B cell (primary cell): ENCODE measurements around the gene TOP2A. TPM values are rescaled to one million over a fixed set of nuclear protein-coding genes. Genes with fewer than 3 reads are reported as not detected.
A peak's percentile ranks its signal among the peaks of the same experiment; 100 is the strongest.
"Not testable (repeated sequence)": the region's sequence is repeated elsewhere in the genome, so short reads cannot be mapped to it uniquely, and the experiment has no call there.

ENCODE experiments used
- ATAC-seq: fragments of 200-7000 bp; cut with Tn5 transposase; one replicate; pipeline ENCODE4 v1.10.0; 2021; ENCODE audit warnings: low read depth, mild to moderate bottlenecking, moderate number of reproducible peaks, moderate library complexity
- CTCF ChIA-PET: fragments of 350-600 bp; sonication (Branson Sonifier 250); formaldehyde crosslinking; loops from one replicate; lab custom pipeline; 2021; ENCODE audit warnings: antibody characterized with exemption, inconsistent platforms; lab: Charles Lee
- POLR2A ChIA-PET: fragments of 350-600 bp; sonication (Branson Sonifier 250); formaldehyde crosslinking; loops from one replicate; lab custom pipeline; 2021; ENCODE audit warnings: antibody characterized with exemption; lab: Charles Lee
- DNase-seq: peaks from one replicate; pipeline ENCODE4 v3.0.0; 2013
- H2AFZ ChIP-seq: 2 replicates; pipeline ENCODE4 v1.6.1; 2012; ENCODE audit warnings: mild to moderate bottlenecking, low read depth, low read length; ENCODE audit not compliant: insufficient read depth, poor library complexity, severe bottlenecking
- H3K27ac ChIP-seq, 2 donors: 1 replicate in 1 of 2; 2 replicates in 1 of 2; pipeline ENCODE4 v1.5.1; 2012 to 2013; ENCODE audit warnings: low read length in 2 of 2, mild to moderate bottlenecking in 2 of 2, moderate library complexity in 1 of 2
- H3K27me3 ChIP-seq, 4 experiments: fragments of 200-600 bp in 1 of 4; sonication (generic) in 1 of 4; replicated peaks in 1 of 4; 1 replicate in 2 of 4; 2 replicates in 2 of 4; pipeline versions ENCODE4 v1.6.1 to v1.7.0; 2013 to 2016; ENCODE audit warnings: low read length in 3 of 4, mild to moderate bottlenecking in 2 of 4, mixed read lengths in 1 of 4, moderate library complexity in 1 of 4; ENCODE audit not compliant: insufficient read depth in 4 of 4, control insufficient read depth in 3 of 4; ENCODE audit errors: control extremely low read depth in 1 of 4
- H3K36me3 ChIP-seq, 2 experiments: replicated peaks in 1 of 2; 1 replicate in 1 of 2; 2 replicates in 1 of 2; pipeline versions ENCODE4 v1.6.1 to v1.7.1; 2013; ENCODE audit warnings: low read length in 1 of 2; ENCODE audit not compliant: insufficient read depth in 2 of 2, control insufficient read depth in 1 of 2; ENCODE audit errors: control extremely low read depth in 1 of 2, extremely low read depth in 1 of 2
- H3K4me1 ChIP-seq, 2 donors: fragments of 200-600 bp in 1 of 2; sonication (generic) in 1 of 2; 1 replicate in 1 of 2; 2 replicates in 1 of 2; pipeline versions ENCODE4 v1.5.1 to v1.6.1; 2013 to 2017; ENCODE audit warnings: low read length in 2 of 2; ENCODE audit not compliant: control insufficient read depth in 2 of 2, insufficient read depth in 2 of 2
- H3K4me2 ChIP-seq: replicated peaks from 2 replicates; pipeline ENCODE3; 2012; ENCODE audit warnings: mild to moderate bottlenecking, low read depth, low read length; ENCODE audit not compliant: poor library complexity, severe bottlenecking
- H3K4me3 ChIP-seq, 5 experiments: fragments of 200-600 bp in 1 of 5; sonication (generic) in 1 of 5; 1 replicate in 3 of 5; 2 replicates in 2 of 5; pipeline versions ENCODE4 v1.5.1 to v1.7.0; 2011 to 2016; ENCODE audit warnings: low read length in 4 of 5, mild to moderate bottlenecking in 4 of 5, low read depth in 2 of 5, control low read depth in 1 of 5, moderate library complexity in 1 of 5; ENCODE audit not compliant: insufficient read depth in 1 of 5; ENCODE audit errors: control extremely low read depth in 1 of 5, extremely low read depth in 1 of 5
- H3K79me2 ChIP-seq: fragments of 200-600 bp; sonication (generic); one replicate; pipeline ENCODE4 v1.6.0; 2016; ENCODE audit warnings: low read length; ENCODE audit not compliant: control insufficient read depth, insufficient read depth
- H3K9ac ChIP-seq: fragments of 200-600 bp; sonication (generic); 2 replicates; pipeline ENCODE4 v1.6.1; 2017; ENCODE audit warnings: mild to moderate bottlenecking, low read length, moderate library complexity
- H3K9me3 ChIP-seq, 3 donors: one replicate each; pipeline versions ENCODE4 v1.6.1 to v1.7.1; 2013; ENCODE audit warnings: low read length in 2 of 3; ENCODE audit not compliant: control insufficient read depth in 2 of 3, insufficient read depth in 1 of 3; ENCODE audit errors: control extremely low read depth in 1 of 3
- H4K20me1 ChIP-seq: 2 replicates; pipeline ENCODE4 v1.6.0; 2012; ENCODE audit warnings: mild to moderate bottlenecking, low read length; ENCODE audit not compliant: insufficient read depth, control insufficient read depth, poor library complexity, severe bottlenecking
- H3K27ac Mint-ChIP-seq: one replicate; pipeline ENCODE4 v1.8.0; 2021; ENCODE audit warnings: mixed read lengths
- H3K27me3 Mint-ChIP-seq: one replicate; pipeline ENCODE4 v1.8.0; 2021; ENCODE audit warnings: mixed read lengths
- H3K4me1 Mint-ChIP-seq: one replicate; pipeline ENCODE4 v1.8.0; 2021; ENCODE audit warnings: mixed read lengths
- H3K4me3 Mint-ChIP-seq: one replicate; pipeline ENCODE4 v1.8.0; 2021; ENCODE audit warnings: mixed read lengths
- H3K9me3 Mint-ChIP-seq: one replicate; pipeline ENCODE4 v1.8.0; 2022; ENCODE audit warnings: mixed read lengths; ENCODE audit not compliant: insufficient read depth
- EZH2 ChIP-seq: IDR thresholded peaks from 2 replicates; pipeline ENCODE4 v1.6.1; 2012; ENCODE audit warnings: borderline replicate concordance, low read depth, mild to moderate bottlenecking, moderate library complexity, low read length; ENCODE audit not compliant: insufficient read depth, poor library complexity, severe bottlenecking
- WGBS: methylation state at CpG from one replicate; pipeline ENCODE4 v1.1.5; 2013; ENCODE audit warnings: missing lambda C conversion rate; ENCODE audit not compliant: insufficient coverage; 5-methylcytosine and 5-hydroxymethylcytosine counted together
- intact Hi-C: fragments of 100-400 bp; cut with micrococcal nuclease; formaldehyde crosslinking; loops from one replicate; pipeline ENCODE4 v1.10.0; 2022
- polyA plus RNA-seq: library from polyadenylated mRNA; depleted of rRNA; stranded (reverse); fragments of >200 nt; gene quantifications from 2 replicates; pipeline ENCODE4 v1.2.3, GENCODE V29; 2012
- total RNA-seq, 2 donors: library from RNA; stranded (reverse); fragments of 120-200 nt in 1 of 2; gene quantifications; 1 replicate in 1 of 2; 2 replicates in 1 of 2; pipeline versions ENCODE4 v1.2.3 to v1.2.4, GENCODE V29; 2013 to 2022
- TF ChIP-seq, protein P1 (sequence below): fragments of 200-600 bp; IDR thresholded peaks from one replicate; pipeline ENCODE4 v1.8.0; 2022; ENCODE audit warnings: antibody characterized with exemption, mild to moderate bottlenecking

The TOP2A gene
- total and polyA plus RNA-seq, 2 donors (not counting 1 experiment from before 2014, with no cell fraction given) = 0.36 to 3.1 TPM

DNA sequence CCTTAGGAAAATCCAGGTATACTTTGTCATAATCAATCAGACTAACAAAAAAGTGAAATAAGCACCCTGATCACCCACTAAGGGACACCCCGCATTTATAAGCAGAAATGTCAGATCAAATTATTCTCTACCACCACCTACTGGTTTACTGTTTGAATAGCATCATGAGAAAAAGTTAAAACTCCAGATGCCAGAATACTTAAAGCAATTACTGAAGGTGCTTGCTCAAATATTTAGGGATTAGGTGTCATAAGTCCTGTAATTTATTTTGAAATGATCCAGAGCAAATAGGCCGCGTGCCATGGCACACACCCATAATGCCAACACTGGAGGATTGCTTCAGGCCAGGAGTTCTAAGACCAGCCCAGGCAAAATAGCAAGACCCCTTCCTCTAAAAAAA is 2.3 kb downstream of the TOP2A start:
- Mint-ChIP-seq H3K4me1 (peaks cover 14% of the 10 kb centered on the region), H3K27ac (no peak overlapping the region), H3K4me3 (peak overlapping the region; percentile 45), H3K9me3 (no peaks in the 10 kb centered on the region), H3K27me3 (no peaks in the 10 kb centered on the region)
- Histone ChIP-seq H4K20me1 (no peaks in the 10 kb centered on the region), H3K9me3 (no peaks in the 10 kb centered on the region), H3K4me2 (no peak overlapping the region), H3K36me3 (no peaks in the 10 kb centered on the region), H3K9ac (no peak overlapping the region), H2AFZ (no peak overlapping the region), H3K4me1 (peaks cover 7 to 17% of the 10 kb centered on the region in 2 donors), H3K27ac (no peak overlapping the region), H3K27me3 (no peaks in the 10 kb centered on the region), H3K79me2 (peaks cover 15% of the 10 kb centered on the region), H3K4me3 (no peak overlapping the region)
- intact Hi-C loops = loop anchor here (1.0 to 5.0 kb wide), 6 partner anchors 57 to 303 kb away; partner anchors contain the start of gene CDC6
- ATAC-seq (no peak), DNase-seq (peak; percentile 68)
- ChIA-PET CTCF (interaction anchor here (0.7 to 8.1 kb wide), 24 partner anchors 15 to 1275 kb away, joined by 3 to 65 read pairs (median 4); partner anchors contain the start of gene GJD3), POLR2A (no interaction called here)
- no peak for TF ChIP-seq EZH2
- TF ChIP-seq, protein P1, sequence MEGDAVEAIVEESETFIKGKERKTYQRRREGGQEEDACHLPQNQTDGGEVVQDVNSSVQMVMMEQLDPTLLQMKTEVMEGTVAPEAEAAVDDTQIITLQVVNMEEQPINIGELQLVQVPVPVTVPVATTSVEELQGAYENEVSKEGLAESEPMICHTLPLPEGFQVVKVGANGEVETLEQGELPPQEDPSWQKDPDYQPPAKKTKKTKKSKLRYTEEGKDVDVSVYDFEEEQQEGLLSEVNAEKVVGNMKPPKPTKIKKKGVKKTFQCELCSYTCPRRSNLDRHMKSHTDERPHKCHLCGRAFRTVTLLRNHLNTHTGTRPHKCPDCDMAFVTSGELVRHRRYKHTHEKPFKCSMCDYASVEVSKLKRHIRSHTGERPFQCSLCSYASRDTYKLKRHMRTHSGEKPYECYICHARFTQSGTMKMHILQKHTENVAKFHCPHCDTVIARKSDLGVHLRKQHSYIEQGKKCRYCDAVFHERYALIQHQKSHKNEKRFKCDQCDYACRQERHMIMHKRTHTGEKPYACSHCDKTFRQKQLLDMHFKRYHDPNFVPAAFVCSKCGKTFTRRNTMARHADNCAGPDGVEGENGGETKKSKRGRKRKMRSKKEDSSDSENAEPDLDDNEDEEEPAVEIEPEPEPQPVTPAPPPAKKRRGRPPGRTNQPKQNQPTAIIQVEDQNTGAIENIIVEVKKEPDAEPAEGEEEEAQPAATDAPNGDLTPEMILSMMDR = peak; percentile 84
- WGBS = no CpG with 5 or more reads among the region's 3 CpGs

DNA sequence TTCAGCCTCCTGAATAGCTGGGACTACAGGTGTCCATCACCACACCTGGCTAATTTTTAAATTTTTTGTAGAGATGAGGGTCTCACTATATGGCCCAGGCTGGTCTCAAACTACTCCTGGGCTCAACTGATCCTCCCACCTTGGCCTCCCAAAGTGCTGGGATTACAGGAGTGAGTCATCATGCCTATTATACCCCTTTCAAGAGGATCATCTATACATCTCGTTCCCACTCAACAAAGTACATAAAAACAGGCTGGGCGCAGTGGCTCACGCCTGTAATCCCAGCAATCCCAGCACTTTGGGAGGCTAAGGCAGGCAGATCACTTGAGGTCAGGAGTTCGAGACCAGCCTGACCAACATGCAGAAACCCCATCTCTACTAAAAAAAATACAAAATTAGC is 3.4 kb downstream of the TOP2A start:
- ChIA-PET CTCF (interaction anchor here (0.8 to 8.1 kb wide), 13 partner anchors 14 to 201 kb away, joined by 3 to 65 read pairs (median 5); partner anchors contain the start of gene GJD3), POLR2A (interaction anchor here (0.7 kb wide), 1 partner anchor 10 kb away, joined by 7 read pairs; no protein-coding TSS in a partner anchor)
- H3K9me3 ChIP-seq, H3K27me3 Mint-ChIP-seq, H3K27me3 ChIP-seq, H3K9ac ChIP-seq, H3K4me2 ChIP-seq, ATAC-seq, DNase-seq, H3K36me3 ChIP-seq, H4K20me1 ChIP-seq, H3K27ac ChIP-seq, H3K9me3 Mint-ChIP-seq, H3K27ac Mint-ChIP-seq, H3K4me3 ChIP-seq, H3K4me3 Mint-ChIP-seq, H2AFZ ChIP-seq: not testable (repeated sequence)
- H3K4me1 ChIP-seq = peaks cover 7 to 17% of the 10 kb centered on the region in 2 donors
- 97% methylated on average over 3 of the region's 4 CpGs for WGBS
- peaks cover 15% of the 10 kb centered on the region for H3K79me2 ChIP-seq
- peaks cover 11% of the 10 kb centered on the region for H3K4me1 Mint-ChIP-seq
- intact Hi-C loops = loop anchor here (2.0 kb wide), 2 partner anchors 112 to 146 kb away; no protein-coding TSS in a partner anchor
